HT-29 (cell line): Measurements from ENCODE around the gene METTL16. TPM values are rescaled to one million over a fixed set of nuclear protein-coding genes. Genes with fewer than 3 reads are reported as not detected.

ENCODE experiments used
- small RNA-seq: library from RNA; depleted of rRNA; stranded (forward); fragments of <200 nt; gene quantifications from one replicate; pipeline ENCODE3, GENCODE V24; 2014
- total RNA-seq: library from RNA; depleted of rRNA; stranded (reverse); fragments of >200 nt; shearing (Covaris generic); gene quantifications from 2 replicates; pipeline ENCODE4 v1.2.3, GENCODE V29; 2014; rRNA removed

METTL16 gene
- total RNA-seq, 1 experiment from 2014 or later, result 9.4 TPM

Small RNA genes within 50 kb of the gene (small RNA-seq; reads per million reads assigned to genes)
- not detected for gene AC006435.3
- gene AC006435.4, result not detected
- gene AC006435.5, result not detected

Other genes with a start within 250 kb of the METTL16 start
- gene SMG6, start 208.1 kb downstream of the METTL16 start, total RNA-seq, result 14.9 and 17.5 TPM in 2 replicates
- gene SRR, start 207.9 kb downstream of the METTL16 start, total RNA-seq, result 1.2 and 5.8 TPM in 2 replicates
- gene TSR1, start 175.4 kb downstream of the METTL16 start, total RNA-seq, result 34.7 and 48.1 TPM in 2 replicates
- 18.5 and 25.7 TPM in 2 replicates for gene SGSM2, start 174.4 kb downstream of the METTL16 start, total RNA-seq
- gene MNT, start 110.8 kb downstream of the METTL16 start, total RNA-seq, result 32.9 and 49.6 TPM in 2 replicates
- 31.6 TPM in 2 replicates for gene PAFAH1B1, start 81.8 kb upstream of the METTL16 start, total RNA-seq
- 156 and 168 TPM in 2 replicates for gene CLUH, start 199.9 kb upstream of the METTL16 start, total RNA-seq
- gene CCDC92B, start 237.8 kb upstream of the METTL16 start, total RNA-seq, result 0.18 TPM in 2 replicates